Measurements from ENCODE around the gene C16orf90. TPM values are rescaled to one million over a fixed set of nuclear protein-coding genes. Genes with fewer than 3 reads are reported as not detected.

Gene C16orf90
- total RNA-seq, 2 donors from 2014 or later: not detected

DNA sequence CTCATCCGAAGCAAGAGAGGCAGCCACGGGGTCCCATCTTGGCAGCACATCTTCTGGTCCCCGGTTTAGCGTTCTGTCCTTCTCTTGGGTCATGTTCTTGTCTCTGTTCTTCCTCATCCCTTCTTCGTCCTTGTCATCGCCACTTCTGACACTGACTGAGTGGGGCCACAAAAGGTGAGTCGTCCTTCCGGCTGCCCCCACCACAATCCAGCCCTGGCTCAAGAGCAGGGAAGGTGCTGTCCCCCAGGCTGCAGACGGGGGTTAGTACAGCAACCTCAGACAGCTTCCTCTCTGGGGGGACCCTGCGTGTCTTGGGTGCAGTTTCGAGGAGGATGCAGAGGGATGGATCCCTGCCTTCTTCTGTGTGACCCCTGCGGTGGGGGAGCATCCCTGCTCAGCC lies 30.0 kb downstream of the C16orf90 start:
- Histone ChIP-seq H3K27me3 (no peaks in the 10 kb centered on the region), H3K9me3 (no peaks in the 10 kb centered on the region), H3K36me3 (replicated peaks in 1 of 2; ENCODE audit: insufficient read depth in 1 of 2, low read depth in 2 of 2) (no peaks in the 10 kb centered on the region), H3K4me1 (peaks cover 68% of the 10 kb centered on the region), H3K4me3 (no peak overlapping the region), H3K27ac (no peak overlapping the region)
- WGBS, 2 donors: 91 to 93% methylated on average over 9 to 12 of the region's 12 CpGs
- DNase-seq: no peak
- TF ChIP-seq, protein P1, sequence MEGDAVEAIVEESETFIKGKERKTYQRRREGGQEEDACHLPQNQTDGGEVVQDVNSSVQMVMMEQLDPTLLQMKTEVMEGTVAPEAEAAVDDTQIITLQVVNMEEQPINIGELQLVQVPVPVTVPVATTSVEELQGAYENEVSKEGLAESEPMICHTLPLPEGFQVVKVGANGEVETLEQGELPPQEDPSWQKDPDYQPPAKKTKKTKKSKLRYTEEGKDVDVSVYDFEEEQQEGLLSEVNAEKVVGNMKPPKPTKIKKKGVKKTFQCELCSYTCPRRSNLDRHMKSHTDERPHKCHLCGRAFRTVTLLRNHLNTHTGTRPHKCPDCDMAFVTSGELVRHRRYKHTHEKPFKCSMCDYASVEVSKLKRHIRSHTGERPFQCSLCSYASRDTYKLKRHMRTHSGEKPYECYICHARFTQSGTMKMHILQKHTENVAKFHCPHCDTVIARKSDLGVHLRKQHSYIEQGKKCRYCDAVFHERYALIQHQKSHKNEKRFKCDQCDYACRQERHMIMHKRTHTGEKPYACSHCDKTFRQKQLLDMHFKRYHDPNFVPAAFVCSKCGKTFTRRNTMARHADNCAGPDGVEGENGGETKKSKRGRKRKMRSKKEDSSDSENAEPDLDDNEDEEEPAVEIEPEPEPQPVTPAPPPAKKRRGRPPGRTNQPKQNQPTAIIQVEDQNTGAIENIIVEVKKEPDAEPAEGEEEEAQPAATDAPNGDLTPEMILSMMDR (IDR thresholded peaks at IDR 0.05): no peak
- no peak for TF ChIP-seq POLR2A (IDR thresholded peaks at IDR 0.05)
- ATAC-seq: no peak
- intact Hi-C loops (cut with DNase I): no loop called here

DNA sequence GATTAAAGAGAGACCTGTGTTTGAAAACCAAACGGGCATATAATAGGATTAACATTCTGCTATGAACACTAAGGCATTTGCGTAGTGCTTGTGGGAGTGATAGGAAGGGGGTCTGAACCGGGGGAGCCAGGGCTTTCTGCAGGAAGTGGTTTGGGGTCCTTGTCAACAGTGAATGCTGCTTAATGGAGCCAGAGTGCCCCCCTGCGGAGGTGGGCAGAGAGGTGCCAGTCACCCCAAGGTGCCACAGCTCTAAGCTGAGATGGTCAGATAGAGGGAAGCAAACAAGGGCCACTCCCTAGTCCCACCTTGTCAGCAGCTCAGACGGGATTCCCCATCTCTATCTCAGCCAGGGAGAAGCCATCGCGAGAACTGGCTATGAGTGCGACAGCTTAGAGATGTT lies 34.1 kb downstream of the C16orf90 start:
- Histone ChIP-seq H3K4me3 (no peak overlapping the region), H3K9me3 (no peaks in the 10 kb centered on the region), H3K27ac (peak overlapping the region in 2 of 4 donors; percentile 3 to 39), H3K36me3 (replicated peaks in 1 of 2; ENCODE audit: insufficient read depth in 1 of 2, low read depth in 2 of 2) (no peaks in the 10 kb centered on the region), H3K27me3 (no peaks in the 10 kb centered on the region), H3K4me1 (peaks cover 69% of the 10 kb centered on the region)
- ATAC-seq (no peak), DNase-seq (no peak)
- 44 to 57% methylated on average over 8 of the region's 8 CpGs for WGBS, 2 donors
- TF ChIP-seq, protein P1 (IDR thresholded peaks at IDR 0.05): no peak
- no peak for TF ChIP-seq POLR2A (IDR thresholded peaks at IDR 0.05)
- intact Hi-C loops (cut with DNase I): no loop called here

DNA sequence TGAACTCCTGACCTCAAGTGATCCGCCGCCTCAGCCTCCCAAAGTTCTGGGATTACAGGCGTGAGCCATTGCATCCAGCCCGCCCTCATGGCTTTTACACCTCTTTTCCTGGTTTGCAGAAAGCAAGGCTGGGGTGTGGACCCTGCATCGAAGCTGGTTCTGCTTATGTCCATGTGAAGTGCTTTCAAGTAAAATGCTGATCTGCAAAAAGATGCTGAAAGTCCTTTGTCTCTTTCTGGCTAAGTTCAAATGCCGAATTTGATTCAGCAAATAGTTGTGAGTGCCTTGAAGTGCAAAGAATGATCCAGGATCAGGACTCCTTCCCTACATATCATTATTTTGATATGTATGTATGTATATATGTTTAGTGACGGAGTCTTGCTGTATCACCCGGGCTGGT lies 34.7 kb downstream of the C16orf90 start:
- Histone ChIP-seq H3K4me3 (no peak overlapping the region), H3K27me3 (no peaks in the 10 kb centered on the region), H3K4me1 (peaks cover 69% of the 10 kb centered on the region), H3K27ac (peak overlapping the region in 2 of 4 donors; percentile 95 to 96), H3K9me3 (no peaks in the 10 kb centered on the region), H3K36me3 (replicated peaks in 1 of 2; ENCODE audit: insufficient read depth in 1 of 2, low read depth in 2 of 2) (no peaks in the 10 kb centered on the region)
- DNase-seq (no peak), ATAC-seq (no peak)
- intact Hi-C loops (cut with DNase I): no loop called here
- TF ChIP-seq POLR2A (IDR thresholded peaks at IDR 0.05): no peak
- TF ChIP-seq, protein P1 (IDR thresholded peaks at IDR 0.05): no peak
- WGBS, 2 donors: 69 to 83% methylated on average over 8 of the region's 8 CpGs

DNA sequence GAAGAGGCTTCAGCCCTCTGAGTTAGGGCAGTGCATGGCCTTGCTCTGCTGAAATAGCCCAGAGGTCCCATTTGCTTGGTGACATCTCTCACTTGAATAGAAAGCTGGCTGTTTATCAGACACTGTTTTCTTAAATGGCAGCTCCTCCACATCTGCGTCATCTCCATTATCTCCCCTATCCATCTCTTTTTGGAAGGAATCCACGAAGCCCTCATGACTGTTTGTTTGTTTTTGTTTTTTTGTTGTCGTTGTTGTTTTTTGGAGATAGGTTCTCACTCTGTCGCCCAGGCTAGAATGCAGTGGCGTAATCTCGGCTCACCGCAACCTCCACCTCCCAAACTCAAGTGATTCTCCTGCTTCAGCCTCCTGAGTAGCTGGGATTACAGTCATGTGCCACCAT lies 35.2 kb downstream of the C16orf90 start:
- no peak for TF ChIP-seq POLR2A (IDR thresholded peaks at IDR 0.05)
- TF ChIP-seq, protein P1 (IDR thresholded peaks at IDR 0.05): no peak
- no peak overlapping the region for H3K4me3 ChIP-seq
- no peaks in the 10 kb centered on the region for H3K36me3 ChIP-seq (replicated peaks in 1 of 2; ENCODE audit: insufficient read depth in 1 of 2, low read depth in 2 of 2)
- H3K27ac ChIP-seq: peak overlapping the region in 2 of 4 donors; percentile 95 to 96
- ATAC-seq (no peak), DNase-seq (no peak)
- H3K4me1 ChIP-seq: peaks cover 69% of the 10 kb centered on the region
- intact Hi-C loops (cut with DNase I): no loop called here
- no peaks in the 10 kb centered on the region for H3K9me3 ChIP-seq
- 55 to 71% methylated on average over 7 of the region's 7 CpGs for WGBS, 2 donors
- H3K27me3 ChIP-seq: no peaks in the 10 kb centered on the region

DNA sequence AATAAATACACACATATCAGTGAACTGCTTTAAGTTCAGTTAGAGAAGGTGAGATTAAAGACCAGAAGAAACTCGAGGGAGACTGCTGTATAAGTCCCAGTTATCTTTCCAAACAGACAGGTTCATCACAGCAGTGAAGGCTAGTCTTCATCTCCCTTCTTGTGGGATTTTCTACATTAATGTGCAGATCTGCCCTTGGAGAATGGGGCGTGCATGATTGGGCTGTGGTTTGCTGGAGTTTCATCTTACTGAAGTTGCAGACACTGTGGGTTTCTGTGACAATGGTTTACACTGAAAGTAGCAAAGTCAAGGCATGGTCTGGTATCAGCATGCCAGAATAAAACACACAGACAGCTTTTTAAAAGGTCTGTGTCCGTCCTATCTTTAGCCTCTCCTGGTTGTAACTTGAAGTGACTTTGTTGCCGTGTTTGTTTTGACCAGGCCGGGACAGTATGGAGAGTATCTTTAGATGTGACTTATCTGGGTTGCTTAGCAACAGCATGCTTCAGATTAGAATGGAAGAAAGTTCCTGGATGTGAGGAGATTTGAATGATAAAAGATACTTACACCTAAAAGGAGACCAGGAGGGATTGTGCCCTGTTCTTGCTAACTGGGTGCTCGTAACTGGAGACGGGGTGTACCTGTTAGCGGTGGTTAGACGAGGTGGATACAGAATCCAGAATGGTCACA lies 35.7 kb downstream of the C16orf90 start:
- H3K27me3 ChIP-seq: no peaks in the 10 kb centered on the region
- H3K4me3 ChIP-seq: no peak overlapping the region
- H3K9me3 ChIP-seq: no peaks in the 10 kb centered on the region
- 35 to 36% methylated on average over 9 of the region's 9 CpGs for WGBS, 2 donors
- TF ChIP-seq, protein P1 (IDR thresholded peaks at IDR 0.05): no peak
- no peak for TF ChIP-seq POLR2A (IDR thresholded peaks at IDR 0.05)
- peaks cover 69% of the 10 kb centered on the region for H3K4me1 ChIP-seq
- intact Hi-C loops (cut with DNase I): no loop called here
- peak overlapping the region; percentile 93 to 98 (median 96) for H3K27ac ChIP-seq
- ATAC-seq: no peak
- H3K36me3 ChIP-seq (replicated peaks in 1 of 2; ENCODE audit: insufficient read depth in 1 of 2, low read depth in 2 of 2): no peaks in the 10 kb centered on the region
- no peak for DNase-seq
